B cell (primary cell): Measurements from ENCODE around the gene DIAPH1. TPM values are rescaled to one million over a fixed set of nuclear protein-coding genes. Genes with fewer than 3 reads are reported as not detected.

Source experiments
- ATAC-seq: fragments of 200-7000 bp; cut with Tn5 transposase; one replicate; pipeline ENCODE4 v1.10.0; 2021; ENCODE audit warnings: low read depth, mild to moderate bottlenecking, moderate number of reproducible peaks, moderate library complexity
- CTCF ChIA-PET: fragments of 350-600 bp; sonication (Branson Sonifier 250); formaldehyde crosslinking; loops from one replicate; lab custom pipeline; 2021; ENCODE audit warnings: antibody characterized with exemption, inconsistent platforms; lab: Charles Lee
- POLR2A ChIA-PET: fragments of 350-600 bp; sonication (Branson Sonifier 250); formaldehyde crosslinking; loops from one replicate; lab custom pipeline; 2021; ENCODE audit warnings: antibody characterized with exemption; lab: Charles Lee
- DNase-seq: peaks from one replicate; pipeline ENCODE4 v3.0.0; 2013
- H2AFZ ChIP-seq: 2 replicates; pipeline ENCODE4 v1.6.1; 2012; ENCODE audit warnings: mild to moderate bottlenecking, low read depth, low read length; ENCODE audit not compliant: insufficient read depth, poor library complexity, severe bottlenecking
- H3K27ac ChIP-seq, 2 donors: 1 replicate in 1 of 2; 2 replicates in 1 of 2; pipeline ENCODE4 v1.5.1; 2012 to 2013; ENCODE audit warnings: low read length in 2 of 2, mild to moderate bottlenecking in 2 of 2, moderate library complexity in 1 of 2
- H3K27me3 ChIP-seq, 4 experiments: fragments of 200-600 bp in 1 of 4; sonication (generic) in 1 of 4; replicated peaks in 1 of 4; 1 replicate in 2 of 4; 2 replicates in 2 of 4; pipeline versions ENCODE4 v1.6.1 to v1.7.0; 2013 to 2016; ENCODE audit warnings: low read length in 3 of 4, mild to moderate bottlenecking in 2 of 4, mixed read lengths in 1 of 4, moderate library complexity in 1 of 4; ENCODE audit not compliant: insufficient read depth in 4 of 4, control insufficient read depth in 3 of 4; ENCODE audit errors: control extremely low read depth in 1 of 4
- H3K36me3 ChIP-seq, 2 experiments: replicated peaks in 1 of 2; 1 replicate in 1 of 2; 2 replicates in 1 of 2; pipeline versions ENCODE4 v1.6.1 to v1.7.1; 2013; ENCODE audit warnings: low read length in 1 of 2; ENCODE audit not compliant: insufficient read depth in 2 of 2, control insufficient read depth in 1 of 2; ENCODE audit errors: control extremely low read depth in 1 of 2, extremely low read depth in 1 of 2
- H3K4me1 ChIP-seq, 2 donors: fragments of 200-600 bp in 1 of 2; sonication (generic) in 1 of 2; 1 replicate in 1 of 2; 2 replicates in 1 of 2; pipeline versions ENCODE4 v1.5.1 to v1.6.1; 2013 to 2017; ENCODE audit warnings: low read length in 2 of 2; ENCODE audit not compliant: control insufficient read depth in 2 of 2, insufficient read depth in 2 of 2
- H3K4me2 ChIP-seq: replicated peaks from 2 replicates; pipeline ENCODE3; 2012; ENCODE audit warnings: mild to moderate bottlenecking, low read depth, low read length; ENCODE audit not compliant: poor library complexity, severe bottlenecking
- H3K4me3 ChIP-seq, 5 experiments: fragments of 200-600 bp in 1 of 5; sonication (generic) in 1 of 5; 1 replicate in 3 of 5; 2 replicates in 2 of 5; pipeline versions ENCODE4 v1.5.1 to v1.7.0; 2011 to 2016; ENCODE audit warnings: low read length in 4 of 5, mild to moderate bottlenecking in 4 of 5, low read depth in 2 of 5, control low read depth in 1 of 5, moderate library complexity in 1 of 5; ENCODE audit not compliant: insufficient read depth in 1 of 5; ENCODE audit errors: control extremely low read depth in 1 of 5, extremely low read depth in 1 of 5
- H3K79me2 ChIP-seq: fragments of 200-600 bp; sonication (generic); one replicate; pipeline ENCODE4 v1.6.0; 2016; ENCODE audit warnings: low read length; ENCODE audit not compliant: control insufficient read depth, insufficient read depth
- H3K9ac ChIP-seq: fragments of 200-600 bp; sonication (generic); 2 replicates; pipeline ENCODE4 v1.6.1; 2017; ENCODE audit warnings: mild to moderate bottlenecking, low read length, moderate library complexity
- H3K9me3 ChIP-seq, 3 donors: one replicate each; pipeline versions ENCODE4 v1.6.1 to v1.7.1; 2013; ENCODE audit warnings: low read length in 2 of 3; ENCODE audit not compliant: control insufficient read depth in 2 of 3, insufficient read depth in 1 of 3; ENCODE audit errors: control extremely low read depth in 1 of 3
- H4K20me1 ChIP-seq: 2 replicates; pipeline ENCODE4 v1.6.0; 2012; ENCODE audit warnings: mild to moderate bottlenecking, low read length; ENCODE audit not compliant: insufficient read depth, control insufficient read depth, poor library complexity, severe bottlenecking
- H3K27ac Mint-ChIP-seq: one replicate; pipeline ENCODE4 v1.8.0; 2021; ENCODE audit warnings: mixed read lengths
- H3K27me3 Mint-ChIP-seq: one replicate; pipeline ENCODE4 v1.8.0; 2021; ENCODE audit warnings: mixed read lengths
- H3K4me1 Mint-ChIP-seq: one replicate; pipeline ENCODE4 v1.8.0; 2021; ENCODE audit warnings: mixed read lengths
- H3K4me3 Mint-ChIP-seq: one replicate; pipeline ENCODE4 v1.8.0; 2021; ENCODE audit warnings: mixed read lengths
- H3K9me3 Mint-ChIP-seq: one replicate; pipeline ENCODE4 v1.8.0; 2022; ENCODE audit warnings: mixed read lengths; ENCODE audit not compliant: insufficient read depth
- EZH2 ChIP-seq: IDR thresholded peaks from 2 replicates; pipeline ENCODE4 v1.6.1; 2012; ENCODE audit warnings: borderline replicate concordance, low read depth, mild to moderate bottlenecking, moderate library complexity, low read length; ENCODE audit not compliant: insufficient read depth, poor library complexity, severe bottlenecking
- WGBS: methylation state at CpG from one replicate; pipeline ENCODE4 v1.1.5; 2013; ENCODE audit warnings: missing lambda C conversion rate; ENCODE audit not compliant: insufficient coverage; 5-methylcytosine and 5-hydroxymethylcytosine counted together
- intact Hi-C: fragments of 100-400 bp; cut with micrococcal nuclease; formaldehyde crosslinking; loops from one replicate; pipeline ENCODE4 v1.10.0; 2022
- polyA plus RNA-seq: library from polyadenylated mRNA; depleted of rRNA; stranded (reverse); fragments of >200 nt; gene quantifications from 2 replicates; pipeline ENCODE4 v1.2.3, GENCODE V29; 2012
- total RNA-seq, 2 donors: library from RNA; stranded (reverse); fragments of 120-200 nt in 1 of 2; gene quantifications; 1 replicate in 1 of 2; 2 replicates in 1 of 2; pipeline versions ENCODE4 v1.2.3 to v1.2.4, GENCODE V29; 2013 to 2022
- TF ChIP-seq, protein P1 (sequence below): fragments of 200-600 bp; IDR thresholded peaks from one replicate; pipeline ENCODE4 v1.8.0; 2022; ENCODE audit warnings: antibody characterized with exemption, mild to moderate bottlenecking

Gene DIAPH1
- total and polyA plus RNA-seq, 2 donors (not counting 1 experiment from before 2014, with no cell fraction given) = 59.7 to 113 TPM

- H3K4me1 Mint-ChIP-seq = peaks cover 72% of the 10 kb centered on the region
- Histone ChIP-seq H3K79me2 (no peaks in the 10 kb centered on the region), H3K9ac (peak overlapping the region; percentile 13), H3K27me3 (no peaks in the 10 kb centered on the region), H3K4me2 (peak overlapping the region; percentile 48), H2AFZ (peak overlapping the region; percentile 9), H3K9me3 (peaks cover 0 to 13% (median 0%) of the 10 kb centered on the region in 3 donors), H3K4me1 (peaks cover 53 to 75% of the 10 kb centered on the region in 2 donors), H3K27ac (peak overlapping the region; percentile 10 to 29), H3K36me3 (peaks cover 0 to under 1% of the 10 kb centered on the region in 2 experiments), H4K20me1 (peaks cover 5% of the 10 kb centered on the region), H3K4me3 (no peak overlapping the region)
- DNase-seq = no peak
- H3K27ac Mint-ChIP-seq = peak overlapping the region; percentile 10
- intact Hi-C loops = no loop called here
- H3K9me3 Mint-ChIP-seq = peaks cover 3% of the 10 kb centered on the region
- ATAC-seq = no peak
- 25% methylated on average over 11 of the region's 23 CpGs for WGBS
- H3K4me3 Mint-ChIP-seq = peak overlapping the region; percentile 63
- POLR2A ChIA-PET = interaction anchor here (0.5 to 0.8 kb wide), 3 partner anchors 16 to 86 kb away, joined by 3 read pairs; no protein-coding TSS in a partner anchor
- CTCF ChIA-PET = interaction anchor here (0.7 to 12.8 kb wide), 7 partner anchors 16 to 96 kb away, joined by 3 to 176 read pairs (median 6); partner anchors contain the start of genes PCDHGA10, PCDHGA11, PCDHGB7 and PCDHGC3
- TF ChIP-seq EZH2 = no peak
- TF ChIP-seq, protein P1, sequence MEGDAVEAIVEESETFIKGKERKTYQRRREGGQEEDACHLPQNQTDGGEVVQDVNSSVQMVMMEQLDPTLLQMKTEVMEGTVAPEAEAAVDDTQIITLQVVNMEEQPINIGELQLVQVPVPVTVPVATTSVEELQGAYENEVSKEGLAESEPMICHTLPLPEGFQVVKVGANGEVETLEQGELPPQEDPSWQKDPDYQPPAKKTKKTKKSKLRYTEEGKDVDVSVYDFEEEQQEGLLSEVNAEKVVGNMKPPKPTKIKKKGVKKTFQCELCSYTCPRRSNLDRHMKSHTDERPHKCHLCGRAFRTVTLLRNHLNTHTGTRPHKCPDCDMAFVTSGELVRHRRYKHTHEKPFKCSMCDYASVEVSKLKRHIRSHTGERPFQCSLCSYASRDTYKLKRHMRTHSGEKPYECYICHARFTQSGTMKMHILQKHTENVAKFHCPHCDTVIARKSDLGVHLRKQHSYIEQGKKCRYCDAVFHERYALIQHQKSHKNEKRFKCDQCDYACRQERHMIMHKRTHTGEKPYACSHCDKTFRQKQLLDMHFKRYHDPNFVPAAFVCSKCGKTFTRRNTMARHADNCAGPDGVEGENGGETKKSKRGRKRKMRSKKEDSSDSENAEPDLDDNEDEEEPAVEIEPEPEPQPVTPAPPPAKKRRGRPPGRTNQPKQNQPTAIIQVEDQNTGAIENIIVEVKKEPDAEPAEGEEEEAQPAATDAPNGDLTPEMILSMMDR = no peak
- no peaks in the 10 kb centered on the region for H3K27me3 Mint-ChIP-seq
Observed at GRCh38 chr5:141508798-141509611, 109.8 kb downstream of the DIAPH1 start.

GRCh38 chr5:141508440-141508797, 110.4 kb downstream of the DIAPH1 start:
- no peak for DNase-seq
- Histone ChIP-seq H3K27ac (peak overlapping the region; percentile 10 to 29), H3K27me3 (no peaks in the 10 kb centered on the region), H3K4me2 (peak overlapping the region; percentile 48), H2AFZ (peak overlapping the region; percentile 9), H3K4me3 (no peak overlapping the region), H3K36me3 (no peaks in the 10 kb centered on the region), H3K9me3 (peaks cover 0 to 13% (median 0%) of the 10 kb centered on the region in 3 donors), H3K9ac (no peak overlapping the region), H3K79me2 (no peaks in the 10 kb centered on the region), H4K20me1 (no peaks in the 10 kb centered on the region), H3K4me1 (peaks cover 47 to 69% of the 10 kb centered on the region in 2 donors)
- peaks cover 3% of the 10 kb centered on the region for H3K9me3 Mint-ChIP-seq
- CTCF ChIA-PET = interaction anchor here (0.7 to 12.8 kb wide), 8 partner anchors 16 to 188 kb away, joined by 3 to 176 read pairs (median 4); partner anchors contain the start of genes PCDHGA10, PCDHGA12, PCDHGC3 and PCDHGC4
- no peak for ATAC-seq
- peak overlapping the region; percentile 8 for H3K27ac Mint-ChIP-seq
- H3K27me3 Mint-ChIP-seq = no peaks in the 10 kb centered on the region
- POLR2A ChIA-PET = no interaction called here
- no peak for TF ChIP-seq EZH2
- TF ChIP-seq, protein P1 = no peak
- 37% methylated on average over 7 of the region's 9 CpGs for WGBS
- peak overlapping the region; percentile 59 for H3K4me3 Mint-ChIP-seq
- H3K4me1 Mint-ChIP-seq = peaks cover 70% of the 10 kb centered on the region
- intact Hi-C loops = no loop called here
